Stimulated activated CD8-positive, alpha-beta memory T cell treated with anti-CD3 and anti-CD28 coated beads, Interleukin-4, amount 100 ng/mL, for 1 hour (primary cell): ENCODE measurements around the gene DNAJC6.
A peak's percentile ranks its signal among the peaks of the same experiment; 100 is the strongest.
"Not testable (repeated sequence)": the region's sequence is repeated elsewhere in the genome, so short reads cannot be mapped to it uniquely, and the experiment has no call there.

ENCODE experiments used
- DNase-seq, 2 donors: peaks; one replicate each; pipeline ENCODE4 v3.0.0-alpha.2; 2020; ENCODE audit warnings: low read depth in 2 of 2, low spot score in 1 of 2

The DNAJC6 gene

GRCh38 chr1:65309304-65310077 is at the start of gene DNAJC6:
Gene DNAJC6, plus strand, starts transcription at chr1:65309543. Its CDS starts 203 bp downstream, at chr1:65309746.
- DNase-seq, result peak; percentile 4 to 14

DNA sequence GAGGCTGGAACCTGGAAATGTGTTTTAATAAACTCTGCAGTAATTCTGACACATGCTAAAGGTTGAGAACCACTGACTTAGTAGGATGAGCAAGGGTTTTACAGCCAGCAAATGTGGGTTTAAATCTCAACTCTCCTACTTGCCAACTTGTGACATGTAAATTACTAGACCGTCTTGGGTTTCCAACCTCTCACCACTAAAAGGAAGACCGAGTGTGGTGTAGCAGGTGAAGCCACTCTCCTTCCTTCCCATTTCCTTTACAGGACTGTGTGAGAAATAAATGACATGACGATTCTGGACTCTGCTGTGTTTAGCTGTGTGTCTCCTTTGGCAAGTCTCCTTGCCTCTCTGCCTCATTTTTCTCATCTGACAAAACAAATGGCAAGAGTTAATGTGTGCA is 49.5 kb upstream of the DNAJC6 start:
- no peak for DNase-seq

- DNase-seq, result no peak
Measured at GRCh38 chr1:65260851-65261473, 48.4 kb upstream of the DNAJC6 start.

GRCh38 chr1:65263286-65263685 is 46.1 kb upstream of the DNAJC6 start:
- DNase-seq, result no peak

- no peak for DNase-seq
Measured at GRCh38 chr1:65264197-65264929, 45.0 kb upstream of the DNAJC6 start.

- no peak for DNase-seq
Measured at GRCh38 chr1:65265296-65265650, 44.1 kb upstream of the DNAJC6 start.

DNA sequence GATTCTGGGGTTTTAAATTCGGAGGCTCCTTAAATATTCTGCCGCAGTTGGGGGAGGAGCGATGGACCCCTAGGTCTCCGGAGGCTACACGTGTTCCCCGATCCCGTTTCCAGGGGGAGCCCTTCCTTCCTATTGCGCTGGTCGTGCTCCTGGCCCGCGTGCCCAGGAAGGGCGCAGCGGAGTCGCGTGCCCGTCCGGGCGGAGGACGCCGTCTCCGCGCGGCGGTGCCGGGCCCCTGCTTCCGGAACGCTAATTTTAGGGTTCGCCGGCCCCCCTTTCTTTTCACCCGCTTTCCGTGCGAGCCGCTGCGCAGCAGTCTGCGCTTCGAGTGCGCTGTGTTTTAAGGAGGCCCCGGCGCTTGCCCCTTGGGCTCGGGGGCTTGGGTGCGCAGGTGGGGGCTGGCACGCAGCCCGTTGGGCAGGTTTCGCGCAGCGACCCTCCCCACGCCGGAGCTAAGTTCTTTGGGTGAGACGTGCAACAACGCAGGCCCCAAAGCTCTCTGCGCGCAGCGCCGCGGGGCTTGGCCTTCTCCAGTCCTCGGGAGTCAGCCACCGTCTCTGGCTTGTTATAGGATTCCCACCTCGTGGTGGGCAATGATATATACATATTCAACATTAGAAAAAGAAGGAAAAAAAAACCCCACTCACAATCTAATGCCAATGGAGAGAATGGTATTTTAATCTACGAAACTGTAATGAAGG is 43.5 kb upstream of the DNAJC6 start:
- no peak for DNase-seq

DNA sequence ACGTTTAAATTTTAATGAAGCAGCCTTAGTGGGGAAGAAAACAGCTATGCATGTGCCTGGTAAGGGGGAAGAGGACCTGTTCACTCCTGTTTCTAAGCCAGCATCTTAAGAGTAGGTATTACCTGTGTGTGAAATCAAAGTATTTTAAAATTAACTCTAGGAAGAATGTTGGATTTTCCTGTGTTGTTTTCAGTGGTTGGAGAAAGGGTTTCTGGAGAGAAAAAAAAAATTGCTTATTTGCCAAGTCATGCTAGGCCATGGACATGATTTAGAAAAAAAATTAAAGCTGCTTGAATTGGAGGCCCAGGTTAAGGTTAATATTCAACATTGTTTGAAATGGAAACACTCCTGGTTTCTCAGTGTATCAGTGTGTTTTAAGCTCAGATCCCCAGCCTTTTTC is 42.9 kb upstream of the DNAJC6 start:
- no peak for DNase-seq

- no peak for DNase-seq
Measured at GRCh38 chr1:65267271-65267670, 42.1 kb upstream of the DNAJC6 start.

DNA sequence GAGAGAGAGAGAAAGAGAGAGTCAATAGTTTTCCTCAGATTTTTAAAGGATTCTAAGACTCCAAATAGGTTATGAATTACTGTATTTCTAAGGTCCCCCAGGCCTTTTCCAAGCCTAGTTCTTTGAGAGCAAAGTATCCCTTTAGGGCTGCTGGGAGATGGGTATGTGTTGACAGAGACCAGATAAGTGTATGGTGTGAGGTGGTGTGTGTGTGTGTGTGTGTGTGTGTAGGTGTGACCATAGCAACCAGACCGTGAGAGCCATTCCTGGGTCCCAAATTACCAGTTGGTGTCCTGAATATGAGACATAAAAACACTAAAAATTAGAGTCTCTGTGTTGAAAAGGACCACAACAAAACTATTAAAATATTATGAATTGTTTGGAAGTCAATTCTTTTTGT is 41.7 kb upstream of the DNAJC6 start:
- DNase-seq, result no peak

DNA sequence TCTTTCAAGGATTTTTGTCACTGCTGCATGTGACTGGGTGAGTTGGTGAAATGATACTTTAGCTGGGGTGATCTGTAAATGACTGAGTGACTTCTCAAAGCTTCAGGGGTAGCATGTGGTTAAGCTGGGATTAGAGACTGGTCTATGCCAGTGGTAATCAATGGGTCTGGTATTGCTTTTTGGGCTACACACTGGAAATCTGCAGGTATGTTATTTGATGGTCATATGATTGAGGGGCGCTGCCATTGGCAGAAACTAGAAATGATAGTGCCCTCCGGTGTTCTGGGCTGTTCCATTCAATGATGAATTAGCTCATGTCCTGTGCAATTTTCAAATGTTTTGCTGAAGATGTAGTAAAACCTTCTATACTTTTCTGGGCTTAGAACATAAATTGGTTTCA is 39.7 kb upstream of the DNAJC6 start:
- no peak for DNase-seq

DNA sequence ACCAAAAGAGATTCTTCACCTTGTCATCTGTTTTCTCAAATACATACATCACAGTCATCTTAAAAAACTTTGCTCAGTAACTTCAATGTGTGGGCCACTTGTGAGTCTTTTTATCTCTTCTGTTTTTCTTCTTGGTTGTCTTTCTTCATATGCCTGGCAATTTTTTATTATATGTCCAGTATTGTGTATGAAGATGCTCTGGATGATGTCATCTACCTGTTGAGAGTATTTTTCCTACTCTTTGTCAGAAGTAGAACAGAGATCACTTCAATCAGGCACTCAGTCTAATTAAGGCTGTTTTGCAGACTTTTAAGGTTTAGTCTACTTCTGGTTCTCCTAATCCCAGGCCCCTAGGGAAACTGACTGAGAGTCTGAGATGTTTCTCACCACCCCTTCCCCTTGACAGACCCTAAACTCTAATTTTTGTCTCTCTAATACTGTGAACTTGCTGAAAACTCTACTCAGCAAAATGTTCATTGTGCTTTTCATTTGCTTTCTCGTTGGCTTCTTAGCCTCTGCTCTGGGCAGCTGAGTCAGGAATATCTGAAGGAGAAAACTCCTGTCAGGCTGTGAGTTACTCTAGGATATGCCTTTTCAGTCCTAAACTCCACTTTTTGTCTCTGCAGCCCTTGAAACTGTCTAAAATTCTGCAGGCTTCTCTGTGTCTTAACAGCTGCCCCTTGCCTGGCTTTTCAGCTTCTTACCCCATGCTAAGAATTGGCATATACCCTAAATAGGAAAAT is 33.0 kb upstream of the DNAJC6 start:
- DNase-seq, result no peak

DNA sequence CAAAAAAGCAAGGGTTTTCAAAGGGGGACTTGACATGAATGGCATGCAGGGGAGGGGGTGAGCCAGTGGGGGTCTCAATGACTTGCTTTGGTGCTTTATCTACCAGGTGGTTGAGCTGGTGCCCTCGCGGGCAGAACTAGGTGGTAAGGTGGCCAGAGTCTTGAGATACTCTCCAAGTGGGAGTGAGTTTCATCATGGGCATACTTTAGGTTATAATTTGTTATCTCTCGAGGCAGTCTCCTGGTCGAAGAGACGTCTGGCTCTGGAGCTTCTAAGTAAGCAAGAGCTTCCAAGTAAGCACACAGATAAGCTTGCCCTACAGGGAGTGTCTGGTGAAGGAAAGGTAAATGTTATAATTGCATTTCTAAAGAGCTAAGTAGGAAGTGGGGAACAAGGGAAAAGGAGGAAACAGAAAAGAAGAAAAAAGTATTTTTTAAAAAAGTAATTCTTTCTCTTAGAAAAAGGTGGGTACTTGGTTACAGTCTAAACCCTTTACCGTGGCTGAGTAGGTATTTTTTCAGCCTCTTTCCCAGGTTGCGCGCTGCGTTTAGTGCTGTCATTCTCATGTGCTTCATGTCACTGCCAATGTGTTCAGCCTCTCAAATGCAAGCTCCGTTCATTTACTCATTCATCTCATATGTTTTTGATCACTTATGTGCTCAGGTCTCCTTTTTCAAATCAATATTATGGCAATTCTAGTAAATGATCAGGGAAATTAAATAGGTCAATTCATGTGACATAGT is 31.6 kb upstream of the DNAJC6 start:
- no peak for DNase-seq

GRCh38 chr1:65278376-65279069 is 30.8 kb upstream of the DNAJC6 start:
- no peak for DNase-seq

DNA sequence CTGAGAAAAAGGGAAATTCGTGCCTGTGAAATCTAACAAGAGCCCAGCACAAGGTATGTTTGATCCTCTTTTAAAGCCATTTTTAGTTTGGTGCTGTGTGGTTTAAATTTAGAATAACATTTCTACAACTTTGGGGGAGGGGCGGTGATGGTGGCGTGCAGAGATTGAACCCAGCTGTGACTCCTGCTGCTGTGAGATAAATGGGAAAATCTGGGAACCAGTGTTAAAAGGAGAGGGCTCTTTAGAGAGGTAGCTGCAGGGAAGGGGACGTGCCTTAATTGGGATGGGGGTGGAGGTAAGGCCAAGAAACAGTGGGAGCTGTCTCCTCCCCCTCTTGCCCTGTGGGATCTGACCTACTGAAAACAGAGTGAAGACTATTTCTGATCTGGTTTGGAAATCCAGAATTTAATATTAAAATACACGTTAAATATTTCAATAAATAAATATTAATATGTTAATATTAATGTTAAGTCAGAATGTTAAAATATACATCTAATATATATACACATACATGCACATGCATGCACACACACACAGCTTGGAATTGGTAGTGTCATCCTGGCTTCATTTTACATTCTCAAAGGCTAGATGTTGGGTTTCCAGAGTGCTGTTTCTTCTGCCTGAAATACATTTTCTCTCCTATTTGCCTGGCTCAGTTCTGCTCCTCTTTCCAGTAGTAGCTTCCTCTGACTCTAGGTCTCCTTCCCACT is 30.1 kb upstream of the DNAJC6 start:
- DNase-seq, result no peak

DNA sequence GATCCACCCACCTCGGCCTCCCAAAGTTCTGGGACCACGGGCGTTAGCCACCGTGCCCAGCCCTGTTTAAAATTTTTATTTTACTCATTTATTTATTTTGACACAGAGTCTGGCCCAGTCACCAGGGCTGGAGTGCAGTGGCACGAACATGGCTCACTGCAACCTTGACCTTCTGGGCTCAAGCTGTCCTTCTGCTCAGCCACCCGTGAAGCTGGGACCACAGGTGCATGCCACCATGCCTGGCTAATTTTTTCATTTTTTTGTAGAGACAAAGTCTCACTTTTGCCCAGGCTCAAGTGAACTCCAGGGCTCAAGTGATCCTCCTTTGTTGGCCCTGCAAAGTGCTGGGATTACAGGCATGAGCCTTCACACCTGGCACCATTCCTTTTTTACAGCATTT is 27.5 kb upstream of the DNAJC6 start:
- DNase-seq, result no peak

DNA sequence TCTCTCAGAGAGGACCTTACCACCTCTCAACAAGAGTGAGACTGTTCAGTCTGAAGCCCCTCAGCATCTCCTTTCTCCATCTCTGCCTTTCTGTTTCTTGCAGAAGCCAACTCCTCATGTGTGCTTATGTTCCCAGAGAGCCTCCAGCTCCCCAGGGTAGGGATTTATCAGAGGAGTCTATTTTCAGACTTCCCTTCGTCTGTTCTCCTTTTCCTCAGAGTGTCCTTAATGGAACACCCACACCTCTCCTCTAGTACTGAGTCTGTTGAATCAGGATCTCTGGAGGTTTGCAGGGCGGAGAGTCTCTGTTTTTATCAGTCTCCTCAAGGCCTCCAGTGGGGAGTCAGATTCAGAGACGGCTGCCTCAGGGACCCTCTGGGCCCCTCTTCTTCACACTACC is 25.1 kb upstream of the DNAJC6 start:
- no peak for DNase-seq

DNA sequence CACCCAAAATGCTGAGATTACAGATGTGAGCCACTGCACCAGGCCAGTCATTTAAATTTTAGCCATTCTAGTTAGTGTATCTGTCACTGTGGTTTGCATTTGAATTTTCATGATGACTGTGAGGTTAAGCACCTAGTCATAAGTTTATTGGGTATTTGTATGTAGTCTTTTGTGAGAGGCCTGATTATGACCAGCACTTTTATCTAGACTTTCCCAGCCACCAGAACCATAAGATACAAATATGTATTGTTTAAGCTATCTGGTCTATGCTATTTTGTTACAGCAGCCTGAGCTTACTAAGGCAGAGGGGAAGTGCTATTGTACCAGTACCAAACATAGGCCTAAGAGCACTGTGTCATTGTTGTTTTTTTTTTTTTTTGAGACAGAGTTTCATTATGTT is 19.9 kb upstream of the DNAJC6 start:
- DNase-seq, result no peak

DNA sequence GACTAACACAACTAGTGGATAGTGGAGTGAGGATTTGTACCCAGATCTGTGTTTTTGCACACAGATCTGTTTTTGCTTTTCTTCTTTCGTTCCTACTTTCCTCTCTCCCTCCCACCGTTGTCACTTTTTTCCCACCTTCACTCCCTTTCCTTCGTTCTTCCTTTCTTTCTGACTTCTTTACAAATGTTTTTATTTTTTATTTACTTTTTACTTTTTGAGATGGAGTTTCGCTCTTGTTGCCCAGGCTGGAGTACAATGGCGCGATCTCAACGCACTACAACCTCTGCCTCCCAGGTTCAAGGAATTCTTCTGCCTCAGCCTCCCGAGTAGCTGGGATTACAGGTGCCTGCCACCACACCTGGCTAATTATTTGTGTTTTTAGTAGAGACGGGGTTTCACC is 17.5 kb upstream of the DNAJC6 start:
- not testable (repeated sequence) for DNase-seq
